ENCODE measurements around the gene SIRPD.

Gene SIRPD

DNA sequence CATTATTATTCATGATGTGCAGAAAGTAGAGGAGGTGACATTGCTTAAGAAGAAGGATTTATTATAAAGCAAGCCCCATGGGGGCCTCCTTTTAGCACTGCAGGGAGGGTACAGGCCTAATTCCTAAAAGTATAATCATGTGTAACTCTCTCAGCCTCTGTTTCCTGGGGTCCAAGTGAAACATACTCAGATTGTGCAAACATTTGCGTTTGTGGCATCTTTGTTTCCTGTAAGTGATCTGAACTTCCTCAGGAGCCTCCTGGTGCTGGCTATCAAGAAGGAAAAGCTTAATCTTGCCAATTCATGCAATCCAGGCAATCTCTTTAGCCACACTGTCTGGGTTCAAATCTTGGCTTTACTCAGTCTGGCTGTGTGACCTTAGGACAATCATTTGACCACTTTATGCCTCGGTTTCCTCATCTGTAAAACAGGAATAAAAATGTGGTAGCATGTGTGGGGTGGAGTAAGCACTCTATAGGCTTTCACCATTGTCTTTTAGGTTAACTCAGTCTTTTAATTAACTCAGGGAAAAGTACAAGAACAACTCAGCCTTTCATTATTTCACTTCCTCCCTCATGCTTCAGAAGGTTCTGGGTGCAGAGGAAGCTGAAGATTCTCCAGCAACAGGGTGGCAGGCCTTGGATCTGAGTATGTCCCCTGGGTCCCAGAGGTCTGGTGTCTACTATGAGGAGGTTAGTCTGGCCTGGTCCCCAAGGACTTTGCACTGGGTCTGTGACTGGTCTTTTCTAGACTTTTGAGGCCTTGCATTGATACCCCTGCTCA is 65.5 kb downstream of the SIRPD start:
- DNase-seq: no peak

DNA sequence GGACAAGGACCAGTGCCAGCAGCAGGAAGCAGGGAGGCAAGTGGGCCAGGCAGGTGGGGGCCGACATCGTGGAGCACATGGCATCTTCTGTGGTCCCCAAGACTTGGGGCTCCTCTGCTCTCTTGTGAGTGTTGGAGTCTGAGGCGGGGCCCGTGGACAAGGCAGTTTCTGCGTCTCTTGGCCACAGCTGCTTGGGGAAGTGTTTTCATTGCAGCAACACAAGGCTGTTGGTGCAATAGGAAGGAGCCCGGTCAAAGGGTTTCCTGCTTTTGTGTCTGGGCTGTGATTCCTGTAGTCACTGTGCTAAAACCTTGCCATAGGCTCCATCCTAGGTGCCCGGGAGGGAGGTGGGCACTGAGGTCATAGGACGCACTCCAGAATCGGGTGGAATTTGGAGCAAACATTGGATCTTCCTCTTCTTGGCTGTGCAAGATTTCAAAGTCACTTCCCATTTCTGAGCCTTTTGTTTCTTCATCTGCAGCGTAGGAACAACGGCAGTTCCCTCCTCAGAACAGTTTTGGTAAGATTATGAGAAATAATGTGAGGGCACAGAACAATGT is 66.1 kb downstream of the SIRPD start, which contains the start of gene SIRPB2:
SIRPB2 (minus strand) TSS at position 140 of the 560 bp plus-strand sequence; CDS start at position 79, 61 bp downstream.
- no peak for DNase-seq

DNA sequence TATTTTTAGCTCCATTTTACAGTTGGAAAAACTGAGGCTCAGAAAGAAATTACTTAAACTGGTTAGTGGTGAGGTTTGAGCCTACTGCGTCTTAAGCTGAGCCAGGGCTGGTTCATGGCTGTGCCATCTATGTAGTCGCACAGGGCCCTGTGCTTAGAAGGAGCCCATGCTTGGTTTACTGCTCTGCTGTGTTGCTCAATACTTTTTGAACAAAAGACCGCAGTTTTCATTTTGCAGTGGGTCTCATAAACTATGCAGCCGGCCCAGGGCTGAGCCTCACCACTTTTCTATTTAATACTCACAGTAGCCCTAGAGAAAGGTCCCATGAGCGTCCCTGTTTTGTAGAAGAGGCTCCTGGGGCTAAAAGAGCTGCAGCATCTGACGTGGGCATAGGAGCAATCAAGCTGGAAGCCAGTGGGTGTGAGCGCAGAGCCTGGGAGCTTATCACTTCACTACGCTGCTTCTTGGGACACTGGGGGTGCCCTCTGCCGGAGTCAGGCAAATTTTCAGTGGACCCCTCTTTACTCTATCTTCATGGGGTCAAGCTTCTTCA is 66.8 kb downstream of the SIRPD start:
- DNase-seq: no peak

DNA sequence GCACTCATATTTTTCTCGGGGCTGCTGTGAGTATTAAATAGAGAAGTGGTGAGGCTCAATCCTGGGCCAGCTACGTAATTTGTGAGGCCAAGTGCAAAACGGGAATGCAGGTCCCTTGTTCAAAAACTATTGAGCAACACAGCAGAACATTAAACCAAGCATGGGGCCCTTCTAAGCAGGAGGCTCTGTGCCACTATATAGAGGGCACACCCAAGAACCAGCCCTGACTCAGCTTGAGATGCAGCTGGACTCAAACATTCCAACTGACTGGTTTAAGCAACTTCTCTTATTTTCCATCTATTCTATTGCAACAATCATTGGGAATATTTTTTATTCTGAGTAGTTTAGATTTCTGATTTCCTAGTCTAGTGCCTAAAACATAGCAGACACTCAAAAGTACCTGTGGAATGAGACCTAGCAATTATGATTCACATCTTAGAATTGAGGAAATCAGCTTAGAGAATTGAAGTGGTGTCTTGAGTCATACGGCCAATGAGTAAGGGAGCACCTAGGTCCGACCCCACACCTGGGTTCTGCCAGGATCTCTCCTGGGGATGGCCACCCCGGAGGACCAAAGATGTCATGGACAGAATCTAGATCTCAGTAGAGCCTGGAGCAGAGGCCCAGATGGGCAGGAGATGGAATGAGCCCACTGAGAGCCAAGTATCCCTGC is 67.6 kb downstream of the SIRPD start:
- DNase-seq: no peak

DNA sequence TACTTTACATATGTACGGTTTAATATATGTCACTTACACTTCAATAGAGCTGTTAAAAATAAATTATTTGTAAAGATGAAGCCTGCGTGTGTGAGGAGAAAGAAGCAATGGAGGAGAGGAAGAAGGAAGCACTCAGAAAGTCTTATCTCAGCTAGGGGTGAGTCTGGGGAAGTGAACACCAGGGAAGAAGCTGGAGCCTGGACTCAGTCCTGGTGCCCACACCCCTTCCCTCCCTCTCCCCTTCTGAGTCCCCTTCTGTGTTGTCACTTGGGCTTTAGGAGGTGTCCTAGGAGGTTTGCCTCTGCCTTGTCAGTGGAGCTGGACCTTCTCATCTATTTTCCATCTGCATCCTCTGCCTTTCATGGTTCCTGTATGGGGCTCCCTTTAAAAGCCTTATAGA is 68.2 kb downstream of the SIRPD start:
- no peak for DNase-seq

DNA sequence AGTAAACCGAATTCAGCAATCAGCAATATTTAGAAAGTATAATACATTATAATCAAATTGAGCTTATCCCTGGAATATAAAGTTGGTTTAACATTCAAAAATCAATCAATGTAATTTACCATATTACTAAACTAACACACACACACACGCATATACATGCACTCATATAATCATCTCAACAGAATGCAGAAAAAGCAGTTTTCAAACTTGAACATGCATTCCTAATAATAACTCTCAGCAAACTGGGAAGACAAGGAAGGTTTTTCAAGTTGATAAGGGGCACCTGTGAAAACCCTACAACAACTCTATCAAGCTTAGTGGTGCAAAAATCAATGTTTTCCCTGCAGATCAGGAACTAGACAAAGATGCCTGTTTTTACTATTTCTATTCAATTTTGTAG is 70.9 kb downstream of the SIRPD start:
- DNase-seq: no peak

DNA sequence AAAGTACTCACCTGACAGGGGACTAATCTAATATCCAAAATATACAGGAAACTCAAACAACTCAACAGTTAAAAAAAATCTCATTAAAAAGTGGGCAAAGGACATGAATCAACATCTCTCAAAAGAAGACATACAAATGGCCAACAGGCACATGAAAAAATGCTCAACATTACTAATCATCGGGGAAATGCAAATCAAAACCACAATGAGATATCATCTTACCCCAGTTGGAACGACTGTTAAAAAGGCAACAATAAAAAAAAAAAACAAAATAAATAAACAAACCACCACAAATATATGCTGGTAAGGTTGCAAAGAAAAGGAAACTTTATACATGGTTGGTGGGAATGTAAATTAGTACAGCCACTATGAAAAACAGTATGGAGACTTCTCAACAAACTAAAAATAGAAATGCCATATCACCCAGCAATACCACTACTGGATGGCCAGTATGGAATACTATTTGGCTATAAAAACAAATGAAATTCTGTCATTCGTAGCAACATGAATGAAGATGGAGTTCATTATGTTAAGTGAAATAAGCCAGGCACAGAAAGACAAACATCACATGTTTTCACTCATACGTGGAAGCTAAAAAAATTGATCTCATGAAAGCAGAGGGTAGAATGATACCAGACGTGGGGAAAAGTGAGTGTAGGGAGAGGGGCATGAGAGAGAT is 72.9 kb downstream of the SIRPD start:
- DNase-seq: no peak
